Chondrocyte (in vitro differentiated cells): Measurements from ENCODE around the gene POM121C. TPM values are rescaled to one million over a fixed set of nuclear protein-coding genes. Genes with fewer than 3 reads are reported as not detected.
"Not testable (repeated sequence)": the region's sequence is repeated elsewhere in the genome, so short reads cannot be mapped to it uniquely, and the experiment has no call there.

Experiments used
- DNase-seq: peaks from one replicate; pipeline ENCODE4 v3.0.0; 2021; ENCODE audit warnings: mixed read lengths, low spot score
- H3K27ac Mint-ChIP-seq: one replicate; pipeline ENCODE4 v1.8.0; 2021; ENCODE audit warnings: mild to moderate bottlenecking, moderate library complexity, mixed read lengths; ENCODE audit not compliant: unreplicated experiment
- H3K27me3 Mint-ChIP-seq: 2 replicates; pipeline ENCODE4 v1.8.0; 2021; ENCODE audit warnings: low read depth, mixed read lengths
- H3K36me3 Mint-ChIP-seq: 2 replicates; pipeline ENCODE4 v1.8.0; 2021; ENCODE audit warnings: low read depth, mixed read lengths
- H3K4me1 Mint-ChIP-seq: 2 replicates; pipeline ENCODE4 v1.8.0; 2021; ENCODE audit warnings: low read depth, mild to moderate bottlenecking, mixed read lengths
- H3K4me3 Mint-ChIP-seq: one replicate; pipeline ENCODE4 v1.8.0; 2021; ENCODE audit warnings: mild to moderate bottlenecking, moderate library complexity, mixed read lengths; ENCODE audit not compliant: unreplicated experiment
- H3K9me3 Mint-ChIP-seq: 2 replicates; pipeline ENCODE4 v1.8.0; 2021; ENCODE audit warnings: low read depth, mixed read lengths
- CTCF ChIP-seq: fragments of 200-600 bp; sonication (generic); IDR thresholded peaks from 2 replicates; pipeline ENCODE4 v1.5.0; 2021; ENCODE audit warnings: antibody characterized with exemption, mild to moderate bottlenecking, moderate library complexity
- long read RNA-seq: library from polyadenylated mRNA; stranded (forward); transcript quantifications from one replicate; pipeline ENCODE4 v2.0.0, GENCODE V29; 2021
- total RNA-seq: library from RNA; stranded (reverse); gene quantifications from 3 replicates; pipeline ENCODE4 v1.2.1, GENCODE V29; 2021

The POM121C gene
- total RNA-seq, result 40.7 to 41.4 TPM (median 41.1 TPM) in 3 replicates
- long read RNA-seq, full-length matches to known transcripts, result 1 of 28 reads
- long read RNA-seq, partial matches to known transcripts, result 24 of 28 reads
- long read RNA-seq, other reads (novel, unspliced or antisense), result 3 of 28 reads

- not testable (repeated sequence) for H3K36me3 Mint-ChIP-seq, H3K9me3 Mint-ChIP-seq, H3K27me3 Mint-ChIP-seq, H3K4me1 Mint-ChIP-seq
- Mint-ChIP-seq H3K27ac (peak within 1 kb of the TSS; percentile 95), H3K4me3 (peak within 1 kb of the TSS; percentile 95)
- DNase-seq, result peak; percentile 97
Observed at GRCh38 chr7:75485979-75486643, at the start of gene POM121C. POM121C (minus strand) TSS chr7:75486299; CDS start chr7:75441496, 44,803 bp downstream.

GRCh38 chr7:75534727-75535307 is 48.7 kb upstream of the POM121C start:
- Mint-ChIP-seq H3K27ac (peak overlapping the region; percentile 25), H3K9me3 (no peaks in the 10 kb centered on the region), H3K27me3 (no peaks in the 10 kb centered on the region), H3K4me1 (peaks cover 12% of the 10 kb centered on the region), H3K4me3 (no peak overlapping the region), H3K36me3 (peaks cover 30% of the 10 kb centered on the region)
- no peak for TF ChIP-seq CTCF
- DNase-seq, result no peak

- no peak overlapping the region for H3K27ac Mint-ChIP-seq
- DNase-seq, result no peak
Observed at GRCh38 chr7:75533926-75534325, 47.8 kb upstream of the POM121C start.

GRCh38 chr7:75532639-75533038 is 46.5 kb upstream of the POM121C start:
- Mint-ChIP-seq H3K27ac (no peak overlapping the region), H3K36me3 (peaks cover 16% of the 10 kb centered on the region), H3K4me3 (no peak overlapping the region), H3K4me1 (peaks cover 16% of the 10 kb centered on the region), H3K9me3 (no peaks in the 10 kb centered on the region), H3K27me3 (no peaks in the 10 kb centered on the region)
- DNase-seq, result no peak
- no peak for TF ChIP-seq CTCF

More at GRCh38 chr7:75533926-75534325, 47.8 kb upstream of the POM121C start:
- Mint-ChIP-seq H3K4me3 (no peak overlapping the region), H3K36me3 (peaks cover 22% of the 10 kb centered on the region), H3K4me1 (peaks cover 12% of the 10 kb centered on the region), H3K9me3 (no peaks in the 10 kb centered on the region), H3K27me3 (no peaks in the 10 kb centered on the region)
- no peak for TF ChIP-seq CTCF

- H3K4me3 Mint-ChIP-seq, result no peak overlapping the region
- peak overlapping the region; percentile 12 for H3K27ac Mint-ChIP-seq
- no peaks in the 10 kb centered on the region for H3K27me3 Mint-ChIP-seq
- H3K9me3 Mint-ChIP-seq, result no peaks in the 10 kb centered on the region
- DNase-seq, result no peak
- H3K4me1 Mint-ChIP-seq, result peaks cover 26% of the 10 kb centered on the region
- H3K36me3 Mint-ChIP-seq, result peaks cover 9% of the 10 kb centered on the region
- TF ChIP-seq CTCF, result no peak
Observed at GRCh38 chr7:75531359-75531821, 45.3 kb upstream of the POM121C start.

- not testable (repeated sequence) for H3K9me3 Mint-ChIP-seq, DNase-seq, H3K27me3 Mint-ChIP-seq
- Mint-ChIP-seq H3K27ac (peak overlapping the region; percentile 96), H3K4me1 (peaks cover 26% of the 10 kb centered on the region), H3K36me3 (peaks cover 24% of the 10 kb centered on the region), H3K4me3 (peak overlapping the region; percentile 79)
Observed at GRCh38 chr7:75527224-75527722, 41.2 kb upstream of the POM121C start.

- not testable (repeated sequence) for H3K27ac Mint-ChIP-seq, H3K9me3 Mint-ChIP-seq, DNase-seq, H3K4me3 Mint-ChIP-seq, H3K27me3 Mint-ChIP-seq
- H3K36me3 Mint-ChIP-seq, result peaks cover 42% of the 10 kb centered on the region
- peaks cover 20% of the 10 kb centered on the region for H3K4me1 Mint-ChIP-seq
Observed at GRCh38 chr7:75521727-75522126, 35.6 kb upstream of the POM121C start.

- not testable (repeated sequence) for H3K9me3 Mint-ChIP-seq, H3K4me3 Mint-ChIP-seq, H3K4me1 Mint-ChIP-seq, DNase-seq, H3K27ac Mint-ChIP-seq, H3K27me3 Mint-ChIP-seq
- H3K36me3 Mint-ChIP-seq, result peaks cover 35% of the 10 kb centered on the region
Observed at GRCh38 chr7:75518842-75519241, 32.7 kb upstream of the POM121C start.

- not testable (repeated sequence) for H3K27me3 Mint-ChIP-seq, H3K4me3 Mint-ChIP-seq, H3K9me3 Mint-ChIP-seq, H3K36me3 Mint-ChIP-seq, H3K27ac Mint-ChIP-seq, DNase-seq, H3K4me1 Mint-ChIP-seq
Observed at GRCh38 chr7:75509033-75509432, 22.9 kb upstream of the POM121C start.
